HepG2 (cell line): ENCODE results near the gene OLR1. TPM values are rescaled to one million over a fixed set of nuclear protein-coding genes. Genes with fewer than 3 reads are reported as not detected.

Experiments
- ASH2L ChIP-seq: fragments of 300-600, 200-600 bp; sonication (generic); IDR thresholded peaks from 2 replicates; pipeline ENCODE4 v1.7.0; 2017; ENCODE audit warnings: low read depth, mild to moderate bottlenecking, moderate library complexity, mixed read lengths, low read length; ENCODE audit not compliant: insufficient read length
- ATF7-NPFF ChIP-seq: sonication (generic); formaldehyde crosslinking; IDR thresholded peaks from 2 replicates; pipeline ENCODE4 v1.8.1; 2023; ENCODE audit warnings: mild to moderate bottlenecking, low read depth, missing genetic modification reagents, moderate library complexity
- CREB1 ChIP-seq, 2 experiments: fragments of 450-650 bp in 1 of 2; IDR thresholded peaks; 2 replicates each; pipeline ENCODE4 v1.6.1; 2016 to 2017; ENCODE audit warnings: control low read depth in 1 of 2, mild to moderate bottlenecking in 1 of 2, missing compliant biosample characterization in 1 of 2, missing genetic modification characterization in 1 of 2
- CREB3 ChIP-seq: sonication (generic); formaldehyde crosslinking; IDR thresholded peaks from 2 replicates; pipeline ENCODE4 v1.5.0; 2020; ENCODE audit warnings: missing genetic modification reagents
- GATAD2A ChIP-seq: IDR thresholded peaks from 2 replicates; pipeline ENCODE4 v1.6.1; 2016
- HDAC1 ChIP-seq: sonication (generic); formaldehyde crosslinking; IDR thresholded peaks from 2 replicates; pipeline ENCODE4 v1.5.1; 2020; ENCODE audit warnings: mild to moderate bottlenecking, missing genetic modification reagents
- MEF2D ChIP-seq: sonication (generic); formaldehyde crosslinking; IDR thresholded peaks from 2 replicates; pipeline ENCODE4 v1.5.1; 2020; ENCODE audit warnings: mild to moderate bottlenecking, missing genetic modification reagents
- NAIF1 ChIP-seq: sonication (generic); formaldehyde crosslinking; IDR thresholded peaks from 2 replicates; pipeline ENCODE4 v1.5.0; 2020; ENCODE audit warnings: mild to moderate bottlenecking, missing genetic modification reagents, borderline replicate concordance
- NFKB2 ChIP-seq: sonication (generic); formaldehyde crosslinking; IDR thresholded peaks from 2 replicates; pipeline ENCODE4 v1.4.0; 2020; ENCODE audit warnings: missing genetic modification reagents, borderline replicate concordance
- PAX8 ChIP-seq: sonication (generic); formaldehyde crosslinking; IDR thresholded peaks from 2 replicates; pipeline ENCODE4 v1.8.0; 2022; ENCODE audit warnings: mild to moderate bottlenecking, missing genetic modification reagents, borderline replicate concordance
- RELA ChIP-seq: sonication (generic); formaldehyde crosslinking; IDR thresholded peaks from 2 replicates; pipeline ENCODE4 v1.4.0; 2020; ENCODE audit warnings: missing genetic modification reagents
- REPIN1 ChIP-seq: sonication (generic); formaldehyde crosslinking; IDR thresholded peaks from 2 replicates; pipeline ENCODE4 v1.8.0; 2022; ENCODE audit warnings: missing genetic modification reagents, low read depth, mild to moderate bottlenecking, borderline replicate concordance
- ZBTB26 ChIP-seq: IDR thresholded peaks from 2 replicates; pipeline ENCODE4 v1.6.1; 2016; ENCODE audit warnings: missing compliant biosample characterization, missing genetic modification reagents, borderline replicate concordance
- ZNF160 ChIP-seq: sonication (generic); formaldehyde crosslinking; IDR thresholded peaks from 2 replicates; pipeline ENCODE4 v1.8.0; 2022; ENCODE audit warnings: mild to moderate bottlenecking, inconsistent platforms, missing genetic modification reagents
- ZNF30 ChIP-seq: sonication (generic); formaldehyde crosslinking; IDR thresholded peaks from 2 replicates; pipeline ENCODE4 v1.5.0; 2020; ENCODE audit warnings: mild to moderate bottlenecking, missing genetic modification reagents
- ZNF335 ChIP-seq: sonication (generic); formaldehyde crosslinking; IDR thresholded peaks from 2 replicates; pipeline ENCODE4 v1.4.0; 2020; ENCODE audit warnings: missing genetic modification reagents
- ZNF34 ChIP-seq: sonication (generic); formaldehyde crosslinking; IDR thresholded peaks from 2 replicates; pipeline ENCODE4 v1.4.0; 2020; ENCODE audit warnings: mild to moderate bottlenecking, missing genetic modification reagents, borderline replicate concordance
- ZNF484 ChIP-seq: sonication (generic); formaldehyde crosslinking; IDR thresholded peaks from 2 replicates; pipeline ENCODE4 v1.5.1; 2020; ENCODE audit warnings: mild to moderate bottlenecking, low read depth, missing genetic modification reagents, borderline replicate concordance
- ZNF552 ChIP-seq: sonication (generic); formaldehyde crosslinking; IDR thresholded peaks from 2 replicates; pipeline ENCODE4 v1.9.0; 2022; ENCODE audit warnings: missing genetic modification reagents, mild to moderate bottlenecking, borderline replicate concordance
- ZNF777 ChIP-seq: sonication (generic); formaldehyde crosslinking; IDR thresholded peaks from 2 replicates; pipeline ENCODE4 v1.4.0; 2020; ENCODE audit warnings: missing genetic modification reagents
- polyA plus RNA-seq, 8 experiments: library from polyadenylated mRNA; depleted of rRNA in 3 of 8; stranded (reverse) in 7 of 8; unstranded in 1 of 8; fragments of >200 nt; fragmentation: Illumina TruSeq in 4 of 8; extraction: Trizol in 4 of 8; gene quantifications; 2 replicates each; pipeline versions ENCODE4 v1.2.1 to v1.2.3, GENCODE V29; 2011 to 2016; ENCODE audit warnings: low read depth in 4 of 8, missing spikeins in 1 of 8, mixed read lengths in 1 of 8; ENCODE audit not compliant: insufficient read depth in 1 of 8
- total RNA-seq, 5 experiments: library from RNA; depleted of rRNA; stranded (reverse); fragments of >200 nt; fragmentation: Illumina TruSeq; extraction: Trizol; gene quantifications; 2 replicates each; pipeline ENCODE4 v1.2.3, GENCODE V29; 2016; ENCODE audit warnings: low read depth in 1 of 5
- TF ChIP-seq, protein P1 (sequence below): sonication (generic); formaldehyde crosslinking; IDR thresholded peaks from 2 replicates; pipeline ENCODE4 v1.4.0; 2020; ENCODE audit warnings: mild to moderate bottlenecking, low read depth, missing genetic modification reagents
- TF ChIP-seq, protein P2 (sequence below): sonication (generic); formaldehyde crosslinking; IDR thresholded peaks from 2 replicates; pipeline ENCODE4 v1.8.0; 2022; ENCODE audit warnings: mild to moderate bottlenecking, missing genetic modification reagents, moderate library complexity
- TF ChIP-seq, protein P3 (sequence below): sonication (generic); formaldehyde crosslinking; IDR thresholded peaks from 2 replicates; pipeline ENCODE4 v1.5.0; 2020; ENCODE audit warnings: mild to moderate bottlenecking, missing genetic modification reagents, borderline replicate concordance

Gene OLR1
- total and polyA plus RNA-seq, 2 of the 13 experiments (the other 11 are each of a cell fraction or from before 2014, with no cell fraction given), result not detected

DNA sequence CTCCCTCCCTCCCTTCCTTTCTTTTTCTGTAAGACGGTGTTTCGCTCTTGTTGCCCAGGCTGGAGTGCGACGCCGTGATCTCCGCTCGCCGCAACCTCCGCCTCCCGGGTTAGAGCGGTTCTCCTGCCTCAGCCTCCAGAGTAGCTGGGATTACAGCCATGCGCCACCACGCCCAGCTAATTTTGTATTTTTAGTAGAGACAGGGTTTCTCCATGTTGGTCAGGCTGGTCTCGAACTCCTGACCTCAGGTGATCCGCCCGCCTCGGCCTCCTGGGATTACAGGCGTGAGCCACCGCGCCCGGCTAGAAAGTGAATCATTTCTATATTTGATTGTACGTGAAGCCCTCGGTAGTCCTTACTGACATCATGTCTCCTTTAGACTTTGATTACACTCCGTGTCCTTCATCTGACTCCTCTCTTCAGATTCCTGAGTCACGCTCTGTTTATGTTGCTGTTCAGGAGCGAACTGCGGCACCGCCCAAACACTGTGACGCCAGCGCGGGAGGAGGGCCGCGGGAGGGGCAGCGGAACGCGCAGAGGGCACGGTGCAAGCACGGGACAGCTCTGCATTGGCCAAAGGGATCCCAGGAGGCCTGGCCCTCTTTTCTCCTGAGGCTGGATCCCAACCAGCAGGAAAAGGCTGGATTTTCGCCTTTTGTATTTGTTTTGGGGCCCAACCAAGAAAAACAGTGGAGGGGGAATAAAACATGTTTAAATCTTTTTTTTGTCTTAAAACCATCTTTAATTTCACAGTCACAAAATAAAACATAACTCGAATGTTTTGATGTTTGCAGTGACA, 40.2 kb upstream of the OLR1 start (continued):
- TF ChIP-seq, protein P1, sequence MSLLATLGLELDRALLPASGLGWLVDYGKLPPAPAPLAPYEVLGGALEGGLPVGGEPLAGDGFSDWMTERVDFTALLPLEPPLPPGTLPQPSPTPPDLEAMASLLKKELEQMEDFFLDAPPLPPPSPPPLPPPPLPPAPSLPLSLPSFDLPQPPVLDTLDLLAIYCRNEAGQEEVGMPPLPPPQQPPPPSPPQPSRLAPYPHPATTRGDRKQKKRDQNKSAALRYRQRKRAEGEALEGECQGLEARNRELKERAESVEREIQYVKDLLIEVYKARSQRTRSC, result no peak
- TF ChIP-seq, protein P2, sequence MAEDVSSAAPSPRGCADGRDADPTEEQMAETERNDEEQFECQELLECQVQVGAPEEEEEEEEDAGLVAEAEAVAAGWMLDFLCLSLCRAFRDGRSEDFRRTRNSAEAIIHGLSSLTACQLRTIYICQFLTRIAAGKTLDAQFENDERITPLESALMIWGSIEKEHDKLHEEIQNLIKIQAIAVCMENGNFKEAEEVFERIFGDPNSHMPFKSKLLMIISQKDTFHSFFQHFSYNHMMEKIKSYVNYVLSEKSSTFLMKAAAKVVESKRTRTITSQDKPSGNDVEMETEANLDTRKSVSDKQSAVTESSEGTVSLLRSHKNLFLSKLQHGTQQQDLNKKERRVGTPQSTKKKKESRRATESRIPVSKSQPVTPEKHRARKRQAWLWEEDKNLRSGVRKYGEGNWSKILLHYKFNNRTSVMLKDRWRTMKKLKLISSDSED, result no peak
- no peak for TF ChIP-seq PAX8
- TF ChIP-seq ZNF335 (CRISPR knock-in tag), result no peak
- TF ChIP-seq, protein P3, sequence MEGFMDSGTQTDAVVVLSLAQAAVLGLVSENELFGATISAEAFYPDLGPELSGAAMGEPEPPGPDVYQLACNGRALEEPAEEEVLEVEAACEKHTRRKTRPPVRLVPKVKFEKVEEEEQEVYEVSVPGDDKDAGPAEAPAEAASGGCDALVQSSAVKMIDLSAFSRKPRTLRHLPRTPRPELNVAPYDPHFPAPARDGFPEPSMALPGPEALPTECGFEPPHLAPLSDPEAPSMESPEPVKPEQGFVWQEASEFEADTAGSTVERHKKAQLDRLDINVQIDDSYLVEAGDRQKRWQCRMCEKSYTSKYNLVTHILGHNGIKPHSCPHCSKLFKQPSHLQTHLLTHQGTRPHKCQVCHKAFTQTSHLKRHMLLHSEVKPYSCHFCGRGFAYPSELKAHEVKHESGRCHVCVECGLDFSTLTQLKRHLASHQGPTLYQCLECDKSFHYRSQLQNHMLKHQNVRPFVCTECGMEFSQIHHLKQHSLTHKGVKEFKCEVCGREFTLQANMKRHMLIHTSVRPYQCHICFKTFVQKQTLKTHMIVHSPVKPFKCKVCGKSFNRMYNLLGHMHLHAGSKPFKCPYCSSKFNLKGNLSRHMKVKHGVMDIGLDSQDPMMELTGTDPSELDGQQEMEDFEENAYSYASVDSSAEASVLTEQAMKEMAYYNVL, result no peak
- TF ChIP-seq CREB1 (IDR thresholded peaks at IDR 0.05), result no peak
- TF ChIP-seq CREB1 (CRISPR knock-in tag; IDR thresholded peaks at IDR 0.05), result peak; percentile 86
- TF ChIP-seq NAIF1 (CRISPR knock-in tag), result no peak
- TF ChIP-seq ZBTB26 (CRISPR knock-in tag), result no peak
- no peak for TF ChIP-seq ZNF30 (CRISPR knock-in tag)
- no peak; the same call in 1 of the 2 replicates for TF ChIP-seq NFKB2
- TF ChIP-seq ASH2L, result no peak
- TF ChIP-seq ZNF552 (CRISPR knock-in tag), result no peak
- no peak for TF ChIP-seq ZNF484 (CRISPR knock-in tag)
- no peak for TF ChIP-seq ZNF777 (CRISPR knock-in tag)
- 0 out of 2 replicates have a peak, but pooled peaks have one; percentile 61 for TF ChIP-seq CREB3 (CRISPR knock-in tag)
- TF ChIP-seq GATAD2A (CRISPR knock-in tag), result peak; percentile 68; the same call in 1 of the 2 replicates
- 0 out of 2 replicates have a peak, but pooled peaks have one; percentile 59 for TF ChIP-seq REPIN1 (CRISPR knock-in tag)
- TF ChIP-seq ZNF160 (CRISPR knock-in tag), result no peak
- TF ChIP-seq MEF2D, result no peak
- no peak for TF ChIP-seq RELA
- no peak for TF ChIP-seq ZNF34 (CRISPR knock-in tag)
- no peak for TF ChIP-seq ATF7-NPFF (CRISPR knock-in tag)
- TF ChIP-seq HDAC1 (CRISPR knock-in tag), result 0 out of 2 replicates have a peak, but pooled peaks have one; percentile 49
